GDM1 (cell line): ENCODE measurements around the gene CIART.
"Not testable (repeated sequence)": the region's sequence is repeated elsewhere in the genome, so short reads cannot be mapped to it uniquely, and the experiment has no call there.

Source experiments
- DNase-seq: peaks from one replicate; lab custom pipeline; 2025; lab: John Stamatoyannopoulos, UW

The CIART gene

DNA sequence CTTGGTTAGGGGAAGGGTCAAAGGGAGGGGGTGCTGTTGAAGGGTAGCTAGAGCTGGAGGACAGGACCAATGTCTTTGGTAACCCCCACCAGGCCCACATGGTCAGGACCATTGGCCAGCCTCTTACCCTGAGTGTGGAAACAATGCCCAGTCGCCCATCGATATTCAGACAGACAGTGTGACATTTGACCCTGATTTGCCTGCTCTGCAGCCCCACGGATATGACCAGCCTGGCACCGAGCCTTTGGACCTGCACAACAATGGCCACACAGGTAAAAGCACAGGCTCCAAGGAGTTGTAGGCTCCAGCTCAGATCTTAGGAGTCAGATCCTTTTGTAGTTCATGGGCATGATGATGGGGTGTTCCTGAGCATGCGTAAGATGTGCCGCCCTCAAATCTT is 21.0 kb upstream of the CIART start:
- DNase-seq: no peak

- DNase-seq: no peak
Measured at GRCh38 chr1:150262388-150263320, 19.7 kb upstream of the CIART start.

GRCh38 chr1:150263549-150263948 is 18.8 kb upstream of the CIART start:
- DNase-seq: no peak

DNA sequence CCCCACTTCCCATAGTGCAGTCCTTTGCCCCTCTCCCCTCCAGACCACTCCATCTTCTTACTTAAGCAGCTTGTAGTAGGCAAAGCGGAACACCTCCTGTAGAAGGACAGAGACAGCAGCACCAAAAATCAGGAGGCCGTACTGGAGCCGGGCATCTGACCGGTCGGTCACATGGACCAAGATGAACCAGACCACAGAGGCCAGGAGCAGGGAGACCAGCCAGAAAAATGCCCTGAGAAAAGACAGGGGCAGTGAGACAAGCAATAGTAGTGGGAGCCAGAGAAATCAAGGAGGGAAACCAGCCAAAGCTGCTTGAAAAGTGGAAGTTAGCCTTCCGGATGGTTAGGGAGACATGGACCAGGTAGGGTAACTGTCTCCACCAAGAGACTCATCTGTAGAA is 14.5 kb upstream of the CIART start:
- no peak for DNase-seq

GRCh38 chr1:150268340-150268704 is 14.0 kb upstream of the CIART start:
- DNase-seq: no peak

DNA sequence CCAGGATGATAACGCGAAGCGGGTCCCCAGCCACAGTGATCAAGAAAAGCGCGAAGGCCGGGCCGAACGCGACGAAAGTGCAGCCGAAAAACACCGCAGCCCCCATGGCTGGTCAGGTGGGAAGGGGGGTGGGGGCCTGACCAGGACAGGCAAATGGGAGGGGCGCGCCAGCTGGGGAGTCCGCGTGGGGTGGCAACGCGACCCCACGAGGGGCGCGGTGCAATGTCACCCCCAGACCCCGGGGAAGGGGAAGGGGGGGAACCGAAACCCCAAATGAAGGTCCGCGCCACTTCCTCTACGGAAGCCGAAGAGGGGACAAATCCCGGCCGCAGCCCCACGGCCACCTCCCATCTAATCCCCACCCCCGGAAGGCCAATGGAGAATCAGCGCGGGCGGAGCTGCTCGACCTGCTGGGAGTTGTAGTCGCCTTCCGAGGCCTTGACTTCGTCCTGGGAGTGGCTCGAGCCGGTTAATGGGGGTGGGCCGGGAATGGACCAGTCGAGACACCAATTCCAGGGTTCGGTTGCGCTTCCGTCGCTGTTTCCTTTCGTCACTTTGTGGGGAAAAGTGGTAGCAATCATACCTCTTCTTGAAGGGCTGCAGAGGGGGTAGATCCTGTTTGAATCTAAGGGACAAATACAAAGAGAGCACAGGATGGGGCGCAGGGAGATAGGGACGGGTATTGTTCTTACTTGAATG is 13.5 kb upstream of the CIART start, which contains the start of gene APH1A:
TSS of gene APH1A (minus strand) at position 312 of the 699 bp plus-strand sequence. CDS start at position 106, 206 bp downstream.
- DNase-seq: peak; percentile 94

GRCh38 chr1:150269451-150269850 is 12.9 kb upstream of the CIART start:
- DNase-seq: no peak

- no peak for DNase-seq
Measured at GRCh38 chr1:150271291-150271959, 10.9 kb upstream of the CIART start.

DNA sequence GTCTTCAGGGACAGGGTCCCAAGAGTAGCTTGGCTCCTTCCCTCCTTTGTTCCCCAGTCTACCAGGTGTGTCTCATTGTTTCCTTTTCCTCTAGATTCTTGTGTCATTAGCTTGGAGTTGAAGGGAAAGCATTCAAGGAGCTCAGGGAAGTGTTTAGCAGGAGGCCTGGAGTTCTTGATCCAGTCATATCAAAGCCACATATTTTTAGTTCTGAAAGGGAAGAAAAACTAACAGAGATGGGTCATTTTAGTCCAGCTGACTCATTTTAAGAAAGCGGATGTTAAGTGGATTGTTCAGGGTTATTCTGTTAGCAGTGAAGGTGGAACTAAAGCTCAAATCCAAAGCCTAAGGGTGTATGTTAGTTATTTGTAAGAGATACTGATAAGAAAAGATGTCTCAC is 9.0 kb upstream of the CIART start:
- no peak for DNase-seq

DNA sequence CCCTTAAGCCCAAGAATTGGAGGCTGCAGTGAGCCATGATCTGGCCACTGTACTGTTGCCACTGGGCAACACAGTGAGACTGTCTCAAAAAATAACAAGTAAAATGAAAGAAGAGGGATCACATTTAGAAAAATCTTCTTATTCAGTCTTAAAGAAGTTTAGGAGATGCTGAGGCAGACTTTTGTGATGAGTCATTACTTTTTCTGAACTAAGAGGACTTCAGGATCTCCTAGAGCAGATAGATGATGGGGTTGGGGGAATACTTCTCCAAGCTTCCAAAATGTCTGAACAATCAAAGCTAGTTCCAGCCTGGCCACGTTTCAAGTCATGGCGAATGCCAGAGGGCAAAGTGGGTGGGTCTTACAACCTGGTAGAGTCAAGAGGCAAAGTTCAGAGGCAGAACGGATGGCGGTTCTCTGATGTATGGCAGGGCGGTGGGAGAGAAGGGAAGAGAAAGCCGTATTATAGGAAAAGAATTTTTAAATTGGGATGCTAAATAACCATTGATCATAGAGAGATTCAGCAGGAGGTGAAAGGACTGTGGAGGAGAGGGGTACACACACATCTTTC is 2.1 kb upstream of the CIART start:
- DNase-seq: no peak

- DNase-seq: peak; percentile 44
Measured at GRCh38 chr1:150281221-150281757, 1.1 kb upstream of the CIART start.

- no peak for DNase-seq
Measured at GRCh38 chr1:150282558-150282958, 204 bp downstream of the CIART start.

DNA sequence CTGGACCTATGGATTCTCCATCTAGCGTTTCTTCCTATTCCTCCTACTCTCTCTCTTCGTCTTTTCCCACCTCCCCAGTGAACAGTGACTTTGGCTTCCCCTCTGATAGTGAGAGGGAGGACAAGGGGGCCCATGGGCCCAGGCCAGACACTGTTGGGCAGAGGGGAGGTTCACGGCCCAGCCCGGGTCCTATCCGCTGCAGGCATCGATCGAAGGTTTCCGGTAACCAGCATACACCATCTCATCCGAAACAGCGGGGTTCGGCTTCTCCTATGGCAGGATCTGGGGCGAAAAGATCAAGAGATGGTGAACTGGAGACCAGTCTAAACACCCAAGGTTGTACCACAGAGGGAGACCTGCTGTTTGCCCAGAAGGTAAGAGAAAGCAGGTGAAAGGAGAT is 906 bp downstream of the CIART start:
- DNase-seq: no peak

DNA sequence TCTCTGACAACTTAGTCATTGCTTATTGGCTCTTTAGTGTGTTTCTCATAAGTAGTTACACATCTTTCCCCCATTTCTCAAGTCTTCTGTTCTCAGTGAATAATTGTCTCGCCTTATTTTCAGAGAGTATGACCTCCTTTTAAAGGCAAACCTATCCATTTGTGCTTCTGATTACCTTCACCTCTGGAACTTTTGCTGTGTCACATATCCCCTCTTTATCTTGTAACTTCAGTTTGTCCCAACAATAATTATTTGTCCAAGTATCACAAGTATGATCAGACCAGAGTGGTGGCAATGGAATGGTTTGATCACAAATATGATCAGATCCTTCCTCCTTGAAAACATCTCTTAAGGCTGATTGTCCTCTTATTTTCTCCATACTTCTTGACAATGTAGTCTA is 6.0 kb downstream of the CIART start:
- no peak for DNase-seq

DNA sequence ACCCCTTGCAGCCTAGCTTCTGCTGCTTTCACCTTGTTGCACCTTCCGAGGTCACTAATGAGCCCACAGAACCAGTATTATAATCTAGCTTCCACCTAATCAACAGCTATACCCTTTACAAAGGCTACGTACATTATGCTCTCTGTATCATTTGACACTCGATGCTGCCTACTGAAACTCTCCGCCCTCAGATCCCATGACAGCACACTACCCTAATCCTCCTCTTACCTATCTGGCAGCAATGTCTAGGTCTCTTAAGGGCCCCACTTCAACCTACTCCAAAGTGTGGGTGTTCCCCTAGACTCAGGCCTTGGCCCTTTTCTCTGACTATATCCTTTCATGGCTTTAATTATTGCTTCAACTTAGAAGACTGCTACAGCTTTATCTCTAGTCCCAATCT is 6.5 kb downstream of the CIART start:
- no peak for DNase-seq

DNA sequence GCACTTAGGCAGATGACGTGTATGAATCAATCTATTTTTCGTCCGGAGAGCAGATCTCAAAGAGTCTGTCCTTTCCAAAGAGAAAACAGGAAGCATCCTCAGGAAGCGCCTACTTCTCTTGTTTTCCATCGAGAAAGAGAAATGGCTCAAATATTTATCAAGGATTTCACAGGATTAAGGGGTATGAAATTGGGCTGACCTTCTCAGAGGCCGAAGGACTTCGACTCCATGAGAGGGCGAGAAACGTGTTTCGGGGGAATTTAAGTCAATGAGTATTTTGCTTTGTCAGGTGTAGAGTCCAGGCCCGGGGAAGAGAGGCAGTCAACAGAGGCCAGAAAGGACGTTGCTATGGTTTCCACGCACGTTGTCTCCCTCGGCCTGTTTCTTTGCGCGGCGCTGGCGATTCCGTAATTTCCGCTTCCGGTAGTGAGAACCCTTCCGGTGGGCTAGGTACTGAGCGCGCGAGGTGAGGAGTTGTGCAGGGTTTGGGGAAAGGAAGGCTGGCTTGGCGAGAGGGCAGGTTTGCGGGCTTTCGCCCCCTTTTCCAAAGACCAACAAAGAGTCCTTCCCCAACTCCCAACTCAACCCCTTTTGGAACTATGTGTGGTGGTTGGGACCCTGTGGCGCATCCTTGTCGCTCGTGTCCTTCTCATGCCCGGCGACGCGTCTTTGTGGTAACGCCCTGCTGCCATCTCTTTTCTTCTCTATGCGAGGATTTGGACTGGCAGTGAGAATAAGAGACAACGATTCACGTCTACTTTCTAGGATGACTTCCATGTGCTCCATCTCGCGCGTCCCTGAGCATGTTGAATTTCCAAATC is 11.3 kb downstream of the CIART start, which contains the start of gene MRPS21:
TSS of gene MRPS21 (plus strand) at position 429 of the 821 bp plus-strand sequence. CDS start 506 bp downstream, outside the sequence.
- DNase-seq: peak; percentile 79

GRCh38 chr1:150295476-150295875 is 13.1 kb downstream of the CIART start:
- no peak for DNase-seq

- no peak for DNase-seq
Measured at GRCh38 chr1:150299716-150300115, 17.4 kb downstream of the CIART start.

DNA sequence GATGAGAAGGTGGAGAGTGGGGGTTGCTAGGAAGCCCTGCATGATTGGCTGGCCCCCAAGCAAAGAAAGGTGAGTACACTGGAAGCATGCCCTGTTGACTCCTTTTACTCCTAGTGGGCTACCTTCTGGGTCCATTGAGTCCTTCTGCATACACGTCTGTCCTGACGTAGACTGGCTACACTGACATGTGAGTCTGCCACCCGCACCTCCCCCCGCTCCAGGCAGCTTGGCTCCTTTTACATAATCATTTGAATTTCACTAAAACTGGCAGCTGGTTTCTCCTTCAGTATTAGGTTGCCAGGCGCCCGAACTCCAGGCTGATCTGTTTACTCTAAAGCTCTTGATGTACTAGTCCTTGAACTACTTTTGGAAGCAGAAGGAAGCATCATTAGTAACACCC is 20.0 kb downstream of the CIART start:
- DNase-seq: no peak

DNA sequence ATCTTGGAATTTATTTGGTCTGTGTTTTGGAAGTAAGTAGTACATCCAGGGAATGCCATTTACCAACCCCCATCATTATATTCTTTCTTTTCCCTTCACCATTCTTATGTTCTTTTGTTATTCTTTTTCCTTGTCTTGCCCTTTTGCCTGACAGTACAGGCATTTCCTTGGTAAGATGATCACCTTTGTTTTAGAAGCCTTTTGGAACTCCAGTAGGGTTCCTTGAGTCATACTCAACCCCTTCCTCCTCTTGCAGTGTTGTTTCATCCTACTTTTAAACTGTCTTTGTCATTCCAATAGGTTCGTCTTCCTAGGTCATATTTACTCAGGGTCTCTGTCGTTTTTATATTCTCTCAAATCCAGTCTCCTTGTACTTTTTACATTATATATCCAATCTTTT is 20.5 kb downstream of the CIART start:
- DNase-seq: no peak

DNA sequence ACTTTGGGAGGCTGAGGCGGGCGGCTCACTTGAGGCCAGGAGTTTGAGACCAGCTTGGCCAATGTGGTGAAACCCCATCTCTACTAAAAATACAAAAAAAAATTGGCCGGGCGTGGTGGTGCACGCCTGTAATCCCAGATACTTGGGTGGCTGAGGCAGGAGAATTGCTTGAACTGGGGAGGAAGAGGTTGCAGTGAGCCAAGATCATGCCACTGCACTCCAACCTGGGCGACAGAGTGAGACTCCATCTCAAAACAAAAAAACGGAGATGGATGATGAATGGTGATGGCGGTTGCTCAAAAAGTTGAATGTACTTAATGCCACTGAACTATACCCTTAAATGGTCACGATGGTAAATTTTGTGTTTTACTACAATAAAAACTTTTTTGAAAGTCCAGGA is 26.2 kb downstream of the CIART start:
- not testable (repeated sequence) for DNase-seq
